Vagina (tissue), 2 donors: ENCODE measurements around the gene GRAMD2B.

Source experiments
- POLR2A ChIP-seq, 2 donors: fragments of 450-650 bp; IDR thresholded peaks; one replicate each; pipeline ENCODE4 v1.6.1; 2017; ENCODE audit warnings: antibody characterized with exemption in 2 of 2, mild to moderate bottlenecking in 2 of 2, moderate library complexity in 2 of 2
- POLR2AphosphoS5 ChIP-seq, 2 donors: sonication (generic); formaldehyde crosslinking; IDR thresholded peaks; one replicate each; pipeline ENCODE4 v1.9.0; 2017; ENCODE audit warnings: antibody characterized with exemption in 2 of 2, mild to moderate bottlenecking in 2 of 2, low read depth in 1 of 2; ENCODE audit not compliant: insufficient read depth in 1 of 2
- TF ChIP-seq, protein P1 (sequence below), 3 experiments: fragments of 450-650 bp in 2 of 3; fragments of 200-600 bp in 1 of 3; sonication (generic) in 1 of 3; IDR thresholded peaks; one replicate each; pipeline ENCODE4 v1.5.1; 2017 to 2019; ENCODE audit warnings: antibody characterized with exemption in 3 of 3, mild to moderate bottlenecking in 2 of 3, moderate library complexity in 2 of 3

DNA sequence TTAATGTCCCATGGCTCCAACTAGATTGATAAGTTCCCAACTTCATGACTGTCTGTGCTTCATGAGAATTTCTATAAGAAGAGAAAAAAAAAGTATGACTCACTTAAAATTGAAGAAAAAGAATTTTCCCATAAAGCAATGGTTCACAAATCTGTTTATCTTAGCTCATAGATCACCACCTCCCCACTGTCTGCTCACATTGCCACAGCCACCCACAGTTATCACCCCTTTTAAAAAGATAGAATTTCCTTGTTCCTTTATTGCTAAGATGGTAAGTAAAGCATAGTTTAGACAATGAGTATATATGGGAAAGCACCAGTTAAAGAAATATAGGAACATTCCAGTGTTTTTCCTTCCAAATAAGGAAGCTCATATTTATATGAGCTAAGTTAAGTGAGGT is 104.7 kb downstream of the GRAMD2B start:
- TF ChIP-seq POLR2A (IDR thresholded peaks at IDR 0.05) (no peak), POLR2AphosphoS5 (IDR thresholded peaks at IDR 0.05; ENCODE audit: insufficient read depth in 1 of 2, low read depth in 1 of 2) (no peak)
- TF ChIP-seq, protein P1, sequence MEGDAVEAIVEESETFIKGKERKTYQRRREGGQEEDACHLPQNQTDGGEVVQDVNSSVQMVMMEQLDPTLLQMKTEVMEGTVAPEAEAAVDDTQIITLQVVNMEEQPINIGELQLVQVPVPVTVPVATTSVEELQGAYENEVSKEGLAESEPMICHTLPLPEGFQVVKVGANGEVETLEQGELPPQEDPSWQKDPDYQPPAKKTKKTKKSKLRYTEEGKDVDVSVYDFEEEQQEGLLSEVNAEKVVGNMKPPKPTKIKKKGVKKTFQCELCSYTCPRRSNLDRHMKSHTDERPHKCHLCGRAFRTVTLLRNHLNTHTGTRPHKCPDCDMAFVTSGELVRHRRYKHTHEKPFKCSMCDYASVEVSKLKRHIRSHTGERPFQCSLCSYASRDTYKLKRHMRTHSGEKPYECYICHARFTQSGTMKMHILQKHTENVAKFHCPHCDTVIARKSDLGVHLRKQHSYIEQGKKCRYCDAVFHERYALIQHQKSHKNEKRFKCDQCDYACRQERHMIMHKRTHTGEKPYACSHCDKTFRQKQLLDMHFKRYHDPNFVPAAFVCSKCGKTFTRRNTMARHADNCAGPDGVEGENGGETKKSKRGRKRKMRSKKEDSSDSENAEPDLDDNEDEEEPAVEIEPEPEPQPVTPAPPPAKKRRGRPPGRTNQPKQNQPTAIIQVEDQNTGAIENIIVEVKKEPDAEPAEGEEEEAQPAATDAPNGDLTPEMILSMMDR (IDR thresholded peaks at IDR 0.05) = no peak
